Panc1 (cell line): Measurements from ENCODE around the gene TLE4. TPM values are rescaled to one million over a fixed set of nuclear protein-coding genes. Genes with fewer than 3 reads are reported as not detected.

Source experiments
- ATAC-seq: fragments of 200-7000 bp; cut with Tn5 transposase; 2 replicates; pipeline ENCODE4 v1.9.1; 2020; ENCODE audit warnings: mild to moderate bottlenecking, moderate library complexity
- BruUV-seq: library from RNA; stranded (reverse); fragments of 400-500 nt; replicated peaks from 2 replicates; lab custom pipeline; 2021; lab: Mats Ljungman, UMichigan
- CTCF ChIA-PET: fragments of 300-600 bp; sonication (Branson Sonifier 250); formaldehyde crosslinking; loops from one replicate; lab custom pipeline; 2022; ENCODE audit warnings: antibody characterized with exemption; lab: Charles Lee
- POLR2A ChIA-PET: fragments of 300-600 bp; sonication (Branson Sonifier 250); formaldehyde crosslinking; loops from one replicate; lab custom pipeline; 2022; ENCODE audit warnings: antibody characterized with exemption; lab: Charles Lee
- DNase-seq: peaks from one replicate; pipeline ENCODE4 v3.0.0-alpha.2; 2010; ENCODE audit warnings: low read depth, low spot score
- H3K27ac ChIP-seq: 2 replicates; pipeline ENCODE4 v1.5.1; 2011; ENCODE audit warnings: mild to moderate bottlenecking, low read length, inconsistent platforms
- H3K27me3 ChIP-seq: fragments of 200-500 bp; sonication (Bioruptor generic); 2 replicates; pipeline ENCODE4 v1.6.0; 2014; ENCODE audit warnings: low read length, inconsistent platforms; ENCODE audit not compliant: control insufficient read depth, insufficient read depth
- H3K36me3 ChIP-seq: fragments of 200-500 bp; sonication (Bioruptor generic); 2 replicates; pipeline ENCODE4 v1.5.1; 2014; ENCODE audit warnings: inconsistent platforms, mild to moderate bottlenecking, low read length, moderate library complexity; ENCODE audit not compliant: control insufficient read depth, insufficient read depth
- H3K4me1 ChIP-seq: 2 replicates; pipeline ENCODE4 v1.5.1; 2011; ENCODE audit warnings: inconsistent platforms, mild to moderate bottlenecking, low read length, moderate library complexity; ENCODE audit not compliant: control insufficient read depth, insufficient read depth
- H3K4me3 ChIP-seq, 2 experiments: 2 replicates each; pipeline ENCODE4 v1.5.1; 2011 to 2012; ENCODE audit warnings: low read depth in 2 of 2, low read length in 2 of 2, mild to moderate bottlenecking in 2 of 2, inconsistent platforms in 1 of 2, moderate library complexity in 1 of 2
- H3K9me3 ChIP-seq: fragments of 200-500 bp; sonication (Bioruptor generic); 2 replicates; pipeline ENCODE4 v1.5.1; 2014; ENCODE audit warnings: low read depth, mild to moderate bottlenecking, inconsistent platforms, low read length, moderate library complexity; ENCODE audit not compliant: control insufficient read depth, insufficient read depth
- POLR2AphosphoS5 ChIP-seq: IDR thresholded peaks from 2 replicates; pipeline ENCODE4 v1.6.1; 2012; ENCODE audit warnings: mild to moderate bottlenecking, low read depth, low read length, moderate library complexity
- SIN3A ChIP-seq: IDR thresholded peaks from 2 replicates; pipeline ENCODE4 v1.6.1; 2012; ENCODE audit warnings: low read depth, mild to moderate bottlenecking, low read length, moderate library complexity, borderline replicate concordance; ENCODE audit not compliant: insufficient read depth
- TCF7L2 ChIP-seq: IDR thresholded peaks from 2 replicates; pipeline ENCODE4 v1.6.1; 2011; ENCODE audit warnings: mild to moderate bottlenecking, low read depth, low read length, inconsistent platforms
- in situ Hi-C: cut with HindIII; loops from 2 replicates; pipeline ENCODE4 v1.10.0; 2016; ENCODE audit warnings: low sequenced_read_pairs, low pct_unique_long_range_greater_than_20kb
- intact Hi-C: fragments of 100-400 bp; cut with micrococcal nuclease; formaldehyde crosslinking; loops from one replicate; pipeline ENCODE4 v1.10.0; 2022; ENCODE audit not compliant: unreplicated experiment
- total RNA-seq: library from RNA; stranded (reverse); gene quantifications from one replicate; pipeline ENCODE4 v1.2.1, GENCODE V29; 2021; ENCODE audit not compliant: unreplicated experiment
- TF ChIP-seq, protein P1 (sequence below): fragments of 450-650 bp; IDR thresholded peaks from 2 replicates; pipeline ENCODE4 v1.5.1; 2017; ENCODE audit warnings: mild to moderate bottlenecking
- TF ChIP-seq, protein P2 (sequence below), 2 experiments: IDR thresholded peaks; 2 replicates each; pipeline ENCODE4 v1.6.1; 2011 to 2012; ENCODE audit warnings: low read depth in 2 of 2, control low read depth in 1 of 2, low read length in 1 of 2, mild to moderate bottlenecking in 1 of 2, moderate library complexity in 1 of 2; ENCODE audit not compliant: insufficient read depth in 1 of 2

Gene TLE4
- total RNA-seq, 1 experiment from 2014 or later: 8.7 TPM

GRCh38 chr9:79572032-79572607, 355 bp downstream of the TLE4 start:
- ATAC-seq (peak; percentile 7; the same call in 1 of the 2 replicates), DNase-seq (no peak)
- Histone ChIP-seq H3K4me1 (no peaks in the 10 kb centered on the region; the same call in 1 of the 2 replicates), H3K4me3 (peak overlapping the region; percentile 59 to 70), H3K36me3 (no peaks in the 10 kb centered on the region), H3K9me3 (no peaks in the 10 kb centered on the region), H3K27me3 (peaks cover 4% of the 10 kb centered on the region), H3K27ac (peak overlapping the region; percentile 23; the same call in 1 of the 2 replicates)
- TSS peak; percentile 91 for BruUV-seq
- CTCF ChIA-PET: interaction anchor here (0.5 to 0.6 kb wide), 3 partner anchors 502 to 1754 kb away, joined by 3 to 9 read pairs (median 4); no protein-coding TSS in a partner anchor
- TF ChIP-seq, protein P1, sequence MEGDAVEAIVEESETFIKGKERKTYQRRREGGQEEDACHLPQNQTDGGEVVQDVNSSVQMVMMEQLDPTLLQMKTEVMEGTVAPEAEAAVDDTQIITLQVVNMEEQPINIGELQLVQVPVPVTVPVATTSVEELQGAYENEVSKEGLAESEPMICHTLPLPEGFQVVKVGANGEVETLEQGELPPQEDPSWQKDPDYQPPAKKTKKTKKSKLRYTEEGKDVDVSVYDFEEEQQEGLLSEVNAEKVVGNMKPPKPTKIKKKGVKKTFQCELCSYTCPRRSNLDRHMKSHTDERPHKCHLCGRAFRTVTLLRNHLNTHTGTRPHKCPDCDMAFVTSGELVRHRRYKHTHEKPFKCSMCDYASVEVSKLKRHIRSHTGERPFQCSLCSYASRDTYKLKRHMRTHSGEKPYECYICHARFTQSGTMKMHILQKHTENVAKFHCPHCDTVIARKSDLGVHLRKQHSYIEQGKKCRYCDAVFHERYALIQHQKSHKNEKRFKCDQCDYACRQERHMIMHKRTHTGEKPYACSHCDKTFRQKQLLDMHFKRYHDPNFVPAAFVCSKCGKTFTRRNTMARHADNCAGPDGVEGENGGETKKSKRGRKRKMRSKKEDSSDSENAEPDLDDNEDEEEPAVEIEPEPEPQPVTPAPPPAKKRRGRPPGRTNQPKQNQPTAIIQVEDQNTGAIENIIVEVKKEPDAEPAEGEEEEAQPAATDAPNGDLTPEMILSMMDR: no peak
- TF ChIP-seq SIN3A (no peak), TCF7L2 (no peak), POLR2AphosphoS5 (no peak)
- TF ChIP-seq, protein P2, sequence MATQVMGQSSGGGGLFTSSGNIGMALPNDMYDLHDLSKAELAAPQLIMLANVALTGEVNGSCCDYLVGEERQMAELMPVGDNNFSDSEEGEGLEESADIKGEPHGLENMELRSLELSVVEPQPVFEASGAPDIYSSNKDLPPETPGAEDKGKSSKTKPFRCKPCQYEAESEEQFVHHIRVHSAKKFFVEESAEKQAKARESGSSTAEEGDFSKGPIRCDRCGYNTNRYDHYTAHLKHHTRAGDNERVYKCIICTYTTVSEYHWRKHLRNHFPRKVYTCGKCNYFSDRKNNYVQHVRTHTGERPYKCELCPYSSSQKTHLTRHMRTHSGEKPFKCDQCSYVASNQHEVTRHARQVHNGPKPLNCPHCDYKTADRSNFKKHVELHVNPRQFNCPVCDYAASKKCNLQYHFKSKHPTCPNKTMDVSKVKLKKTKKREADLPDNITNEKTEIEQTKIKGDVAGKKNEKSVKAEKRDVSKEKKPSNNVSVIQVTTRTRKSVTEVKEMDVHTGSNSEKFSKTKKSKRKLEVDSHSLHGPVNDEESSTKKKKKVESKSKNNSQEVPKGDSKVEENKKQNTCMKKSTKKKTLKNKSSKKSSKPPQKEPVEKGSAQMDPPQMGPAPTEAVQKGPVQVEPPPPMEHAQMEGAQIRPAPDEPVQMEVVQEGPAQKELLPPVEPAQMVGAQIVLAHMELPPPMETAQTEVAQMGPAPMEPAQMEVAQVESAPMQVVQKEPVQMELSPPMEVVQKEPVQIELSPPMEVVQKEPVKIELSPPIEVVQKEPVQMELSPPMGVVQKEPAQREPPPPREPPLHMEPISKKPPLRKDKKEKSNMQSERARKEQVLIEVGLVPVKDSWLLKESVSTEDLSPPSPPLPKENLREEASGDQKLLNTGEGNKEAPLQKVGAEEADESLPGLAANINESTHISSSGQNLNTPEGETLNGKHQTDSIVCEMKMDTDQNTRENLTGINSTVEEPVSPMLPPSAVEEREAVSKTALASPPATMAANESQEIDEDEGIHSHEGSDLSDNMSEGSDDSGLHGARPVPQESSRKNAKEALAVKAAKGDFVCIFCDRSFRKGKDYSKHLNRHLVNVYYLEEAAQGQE (IDR thresholded peaks at IDR 0.05; ENCODE audit: insufficient read depth in 1 of 2, low read depth in 2 of 2, low read length in 1 of 2): no peak
- intact Hi-C loops (no loop called here), in situ Hi-C loops (no loop called here)
- POLR2A ChIA-PET: no interaction called here

- H3K36me3 ChIP-seq: no peaks in the 10 kb centered on the region
- no TSS peak for BruUV-seq
- in situ Hi-C loops: no loop called here
- H3K9me3 ChIP-seq: no peaks in the 10 kb centered on the region
- CTCF ChIA-PET: interaction anchor here (0.6 kb wide), 2 partner anchors 1305 to 1754 kb away, joined by 4 to 9 read pairs; no protein-coding TSS in a partner anchor
- POLR2A ChIA-PET: no interaction called here
- peak overlapping the region; percentile 45 to 59 for H3K4me3 ChIP-seq
- no peak overlapping the region for H3K27ac ChIP-seq
- intact Hi-C loops: no loop called here
- ATAC-seq (peak; percentile 33; the same call in 1 of the 2 replicates), DNase-seq (no peak)
- TF ChIP-seq TCF7L2 (no peak), POLR2AphosphoS5 (no peak), SIN3A (no peak)
- TF ChIP-seq, protein P1: no peak
- TF ChIP-seq, protein P2 (IDR thresholded peaks at IDR 0.05; ENCODE audit: insufficient read depth in 1 of 2, low read depth in 2 of 2, low read length in 1 of 2): no peak
- no peaks in the 10 kb centered on the region; the same call in 1 of the 2 replicates for H3K4me1 ChIP-seq
- H3K27me3 ChIP-seq: peaks cover 4% of the 10 kb centered on the region
These were observed 1.0 kb downstream of the TLE4 start for GRCh38 chr9:79572608-79573411.
